Measurements from ENCODE around the gene KLLN.

- TF ChIP-seq CTCF (IDR thresholded peaks at IDR 0.05) (no peak), POLR2A (IDR thresholded peaks at IDR 0.05) (no peak), POLR2AphosphoS5 (IDR thresholded peaks at IDR 0.05) (no peak)
Observed at GRCh38 chr10:87875929-87876571, 12.7 kb upstream of the KLLN start.
